GM21576 (cell line): ENCODE results near the gene KRI1.
"Not testable (repeated sequence)": the region's sequence is repeated elsewhere in the genome, so short reads cannot be mapped to it uniquely, and the experiment has no call there.

Experiments
- ATAC-seq: cut with Tn5 transposase; IDR thresholded peaks from one replicate; pipeline ENCODE4 v1.9.1; 2021; ENCODE audit warnings: mild to moderate bottlenecking, moderate library complexity; ENCODE audit not compliant: unreplicated experiment

KRI1 gene

DNA sequence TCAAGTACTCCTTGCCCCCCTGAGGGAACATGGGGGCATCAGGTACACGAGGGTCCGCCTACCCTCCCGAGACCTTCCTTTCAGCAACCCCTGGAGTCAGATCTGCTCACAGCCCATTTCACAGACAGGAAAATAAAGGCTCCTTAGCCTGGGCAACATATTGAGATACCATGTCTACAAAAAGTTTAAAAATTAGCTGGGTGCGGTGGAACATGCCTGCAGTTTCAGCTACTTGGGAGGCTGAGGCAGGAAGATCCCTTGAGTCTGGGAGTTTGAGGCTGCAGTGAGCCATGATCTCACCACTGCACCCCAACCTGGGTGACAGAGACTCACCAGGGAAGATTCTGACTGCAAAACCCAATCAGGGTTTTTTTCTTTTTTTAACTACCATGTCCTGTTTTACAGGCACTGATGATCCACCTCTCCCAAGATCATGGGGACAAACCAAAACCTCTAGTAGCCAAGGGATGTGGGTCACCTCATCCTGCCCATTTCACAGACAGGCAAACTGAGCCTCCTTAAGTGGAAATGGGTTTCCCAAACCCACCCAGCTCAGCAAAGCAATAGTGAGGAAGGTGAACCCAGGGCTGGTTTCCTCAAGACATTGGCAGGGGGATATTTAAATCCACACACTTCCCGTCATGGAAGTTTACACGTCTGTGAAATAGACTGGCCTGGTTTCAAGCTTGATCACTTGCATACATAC is 9.4 kb upstream of the KRI1 start:
- no peak for ATAC-seq

DNA sequence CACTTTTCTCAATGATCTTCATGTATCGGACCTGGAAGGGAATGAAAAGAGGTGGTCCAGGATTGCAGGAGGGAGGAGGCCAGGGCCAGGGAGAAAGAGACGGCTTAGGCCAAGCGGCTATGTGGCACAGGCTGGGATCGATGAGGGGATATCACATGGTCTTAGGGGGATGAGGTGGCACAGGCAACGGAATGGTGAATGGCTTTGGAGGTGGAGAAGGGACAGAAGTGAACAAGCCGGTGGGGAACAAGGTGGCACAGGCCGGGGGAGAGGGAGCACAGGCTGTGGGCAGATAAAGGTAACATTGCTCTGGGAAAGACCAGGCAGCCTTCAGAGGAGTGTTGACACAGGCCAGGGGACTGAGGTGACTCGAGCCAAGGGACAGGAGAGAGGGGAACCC is 8.7 kb upstream of the KRI1 start:
- no peak for ATAC-seq

DNA sequence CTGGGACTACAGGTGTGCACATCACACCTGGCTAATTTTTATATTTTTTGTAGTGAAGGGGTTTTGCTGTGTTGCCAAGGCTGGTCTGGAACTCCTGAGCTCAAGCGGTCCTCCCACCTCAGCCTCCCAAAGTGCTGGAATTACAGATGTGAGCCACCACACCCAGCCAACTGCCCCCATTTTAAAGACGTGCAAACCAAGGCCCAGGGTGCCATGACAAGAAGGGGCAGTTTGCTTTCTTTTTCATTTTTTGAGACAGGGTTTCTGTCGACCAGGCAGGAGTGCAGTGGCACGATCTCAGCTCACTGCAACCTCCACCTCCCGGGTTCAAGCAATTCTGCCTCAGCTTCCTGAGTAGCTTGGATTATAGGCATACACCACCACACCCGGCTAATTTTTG is 8.0 kb upstream of the KRI1 start:
- ATAC-seq, result not testable (repeated sequence)

DNA sequence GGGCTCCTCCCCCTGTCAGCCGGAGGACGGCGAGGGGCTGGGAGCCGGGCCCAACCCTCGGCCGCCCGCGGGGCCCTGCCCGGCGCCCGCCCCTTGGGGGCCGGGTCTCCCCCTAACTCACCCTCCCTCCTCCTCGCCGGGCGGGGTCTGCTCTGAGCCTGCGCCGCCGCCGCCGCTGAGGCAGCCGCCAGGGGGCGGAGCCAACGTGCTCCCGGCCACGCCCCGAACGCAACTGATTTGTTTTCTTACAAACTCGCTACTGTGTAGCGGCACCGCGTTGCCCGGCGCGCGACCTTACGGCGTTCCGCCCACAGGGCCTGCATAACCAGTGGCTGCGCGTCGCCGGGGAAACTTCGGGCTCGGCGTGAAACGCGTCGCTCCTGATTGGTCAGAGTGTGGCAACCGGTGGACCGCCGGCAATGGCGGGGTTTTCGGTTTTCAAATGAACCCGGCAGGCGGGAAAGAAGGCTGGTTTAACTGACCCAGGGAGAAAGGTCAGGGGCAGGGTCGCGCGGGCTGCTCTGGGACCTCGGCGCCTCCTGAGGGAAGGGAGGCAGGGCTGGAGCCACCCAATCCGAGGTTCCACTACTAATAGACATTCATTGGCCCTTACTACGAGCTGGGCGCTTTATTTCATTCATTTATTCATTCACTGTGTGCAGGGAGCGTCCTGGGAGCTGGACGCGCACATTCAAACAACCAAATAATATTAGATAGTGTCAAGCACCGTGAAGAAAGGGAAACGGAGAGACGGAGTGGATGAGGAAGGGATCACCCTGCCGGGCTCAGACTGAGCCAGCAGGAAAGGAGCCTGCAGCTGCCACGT is 3.2 kb upstream of the KRI1 start, which contains the start of gene CDKN2D:
CDKN2D (minus strand) TSS at position 154 of the 826 bp plus-strand sequence. CDS start 326 bp downstream, outside the sequence.
- peak; percentile 54 for ATAC-seq

DNA sequence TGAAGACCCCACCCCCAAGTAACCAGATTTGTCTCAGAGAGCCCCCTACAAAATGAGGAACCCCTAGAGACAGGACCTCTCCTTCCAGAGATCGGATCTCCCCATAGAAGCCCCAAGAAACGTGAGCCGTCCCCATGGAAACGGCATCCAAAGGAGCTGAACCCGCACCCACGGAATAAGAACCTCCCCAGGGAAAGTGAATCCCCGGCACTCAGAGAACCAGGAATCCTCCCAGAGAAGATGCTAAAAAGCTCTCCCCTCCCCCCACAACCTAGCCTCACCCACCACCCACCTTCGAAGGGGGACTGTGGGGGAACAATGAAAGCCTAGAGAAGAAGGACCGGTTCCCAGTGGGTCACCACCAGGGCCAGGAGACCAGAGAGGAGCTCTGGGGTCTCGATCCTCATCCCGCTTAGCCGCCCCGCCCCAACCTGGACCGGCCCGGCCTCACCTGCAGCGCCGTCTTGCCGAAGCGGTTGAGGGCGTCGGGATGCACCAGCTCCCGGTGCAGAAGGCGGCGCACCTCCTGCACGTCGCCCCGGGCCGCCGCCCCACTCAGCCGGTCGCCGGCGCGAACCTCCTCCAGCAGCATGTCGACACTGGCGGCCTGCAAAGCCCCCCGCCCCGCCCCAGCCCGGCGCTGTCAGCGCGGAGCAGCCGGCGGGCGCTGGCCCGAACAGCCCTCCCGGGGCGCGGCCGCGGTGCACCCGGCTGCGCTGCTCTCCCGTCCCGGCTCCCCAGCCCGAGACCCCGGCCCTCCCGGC is 2.4 kb upstream of the KRI1 start:
- peak; percentile 4 for ATAC-seq

DNA sequence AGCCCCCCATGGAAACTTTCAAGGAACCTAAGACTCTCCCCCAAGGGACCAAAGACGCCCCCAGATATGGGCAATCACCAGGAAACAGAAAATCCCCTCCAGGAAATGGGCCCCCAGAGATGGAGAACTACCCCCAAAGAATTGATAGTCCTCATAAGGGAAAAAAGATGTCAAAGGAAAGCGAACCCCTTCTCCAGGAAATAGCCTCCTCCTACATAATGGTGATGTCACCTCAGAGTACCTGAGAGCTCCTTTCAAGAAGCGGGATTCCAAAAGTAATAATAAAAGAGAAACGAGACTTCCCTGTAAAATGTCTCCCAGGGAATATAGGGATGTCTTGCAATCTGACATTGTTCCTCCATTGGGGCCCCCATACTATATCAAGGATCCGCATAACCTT is 1.8 kb upstream of the KRI1 start:
- ATAC-seq, result no peak

DNA sequence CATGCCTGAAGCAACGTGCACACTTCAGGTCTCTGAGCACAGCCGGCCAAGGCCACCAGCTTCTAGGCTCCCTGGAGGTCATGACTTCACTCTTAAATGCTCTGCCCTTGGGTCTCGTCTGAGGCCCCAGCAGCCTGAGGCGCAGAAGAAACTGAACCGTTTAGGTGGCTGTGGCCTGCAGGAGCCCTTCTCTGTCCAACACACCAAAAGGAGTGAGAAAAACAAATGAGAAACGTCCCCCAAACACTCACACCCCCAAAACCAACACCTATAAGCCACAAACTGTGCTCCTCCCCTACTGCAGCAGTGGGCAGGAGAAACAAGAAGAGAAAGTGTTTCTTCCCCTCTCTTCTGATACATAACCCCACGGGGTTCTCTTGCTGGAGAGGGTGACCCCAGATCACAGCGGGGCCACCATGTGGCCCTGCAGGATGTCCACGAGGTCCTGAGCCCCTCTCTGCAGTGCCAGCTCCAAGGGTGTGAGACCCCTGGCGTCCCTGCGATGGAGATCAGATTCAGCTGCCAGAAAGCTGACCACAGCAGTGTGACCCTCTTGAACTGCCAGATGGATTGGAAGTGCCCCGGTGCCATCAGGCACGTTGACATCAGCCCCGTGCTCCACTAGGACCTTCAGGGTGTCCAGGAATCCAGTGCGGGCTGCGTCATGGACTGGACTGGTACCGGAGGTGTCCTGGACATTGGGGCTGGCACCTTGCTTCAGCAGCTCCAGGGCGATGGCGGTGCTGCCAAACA is 1.0 kb upstream of the KRI1 start:
- ATAC-seq, result no peak

DNA sequence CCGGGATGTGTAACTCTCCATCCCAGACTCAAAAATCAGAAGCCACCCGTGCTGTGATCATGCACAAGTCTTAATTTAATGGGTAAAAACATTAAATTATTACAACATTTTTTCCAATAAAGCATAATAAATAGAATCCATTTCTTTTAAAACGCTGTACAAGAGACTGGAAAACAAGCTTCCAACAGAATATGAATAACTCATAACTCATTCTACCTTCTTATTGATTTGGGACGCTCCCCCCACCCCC is 523 bp upstream of the KRI1 start:
- no peak for ATAC-seq

DNA sequence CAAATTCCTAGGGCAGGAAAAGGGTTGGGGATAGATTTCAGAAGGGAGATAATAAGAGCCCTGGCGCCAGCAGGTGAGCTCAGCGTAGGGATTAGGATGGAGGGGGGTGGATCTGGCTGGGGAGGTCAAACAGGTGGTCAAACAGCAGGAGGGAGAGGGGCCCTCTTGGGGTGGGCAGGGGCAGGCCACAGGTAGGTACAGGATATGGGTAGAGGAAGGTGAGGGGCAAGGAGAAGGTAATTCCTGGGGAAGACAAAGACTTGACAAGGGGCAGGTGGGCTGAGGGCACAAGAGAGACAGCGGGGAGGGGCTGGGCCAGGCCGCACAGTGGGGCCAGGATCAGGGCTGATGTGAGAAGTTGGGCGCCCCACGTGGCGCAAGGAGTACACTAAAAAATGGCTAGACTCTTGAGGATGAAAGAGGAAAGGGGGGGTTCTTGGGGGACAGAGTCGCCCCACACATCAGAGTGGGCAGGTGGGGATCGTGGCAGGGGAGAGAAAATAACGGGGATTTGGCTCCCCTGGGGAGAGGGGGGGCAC is 713 bp downstream of the KRI1 start:
- no peak for ATAC-seq

DNA sequence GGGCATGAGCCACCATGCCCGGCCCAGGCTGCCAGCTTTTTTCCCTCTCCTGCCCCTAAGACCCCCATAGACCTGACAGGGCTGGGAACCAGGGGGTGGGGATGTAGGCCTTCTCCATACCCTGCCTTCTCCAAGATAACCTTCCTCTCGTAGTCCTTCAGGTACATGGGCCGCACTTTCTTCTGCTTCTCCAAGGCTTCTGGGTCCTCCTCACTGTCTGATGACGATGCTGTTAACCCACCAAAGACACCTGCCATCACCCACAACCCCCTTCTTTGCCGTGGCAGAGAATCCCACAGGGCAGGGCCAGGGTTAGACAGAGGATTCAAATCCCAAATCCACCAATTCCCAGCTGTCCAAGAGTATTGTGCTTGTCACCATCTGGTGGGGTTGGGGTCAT is 3.2 kb downstream of the KRI1 start:
- ATAC-seq, result no peak

DNA sequence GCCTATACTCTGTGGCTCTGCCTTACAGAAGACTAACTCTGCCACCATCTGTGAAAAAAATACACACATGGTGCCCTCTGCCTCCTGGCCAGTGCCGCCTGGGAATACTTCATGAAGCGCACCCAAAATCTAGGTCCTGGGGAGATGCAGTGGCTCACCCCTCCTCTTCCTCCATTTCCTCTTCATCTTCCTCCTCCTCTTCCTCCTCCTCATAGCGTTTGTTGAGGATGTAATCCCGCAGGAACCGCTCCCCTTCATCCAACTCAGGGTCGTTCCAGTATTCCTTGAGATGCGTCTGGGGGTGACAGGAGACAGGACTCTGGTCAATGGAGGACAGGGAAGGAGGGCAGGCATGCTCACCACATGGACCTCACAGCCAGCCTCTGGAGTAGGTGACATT is 5.7 kb downstream of the KRI1 start:
- ATAC-seq, result no peak

DNA sequence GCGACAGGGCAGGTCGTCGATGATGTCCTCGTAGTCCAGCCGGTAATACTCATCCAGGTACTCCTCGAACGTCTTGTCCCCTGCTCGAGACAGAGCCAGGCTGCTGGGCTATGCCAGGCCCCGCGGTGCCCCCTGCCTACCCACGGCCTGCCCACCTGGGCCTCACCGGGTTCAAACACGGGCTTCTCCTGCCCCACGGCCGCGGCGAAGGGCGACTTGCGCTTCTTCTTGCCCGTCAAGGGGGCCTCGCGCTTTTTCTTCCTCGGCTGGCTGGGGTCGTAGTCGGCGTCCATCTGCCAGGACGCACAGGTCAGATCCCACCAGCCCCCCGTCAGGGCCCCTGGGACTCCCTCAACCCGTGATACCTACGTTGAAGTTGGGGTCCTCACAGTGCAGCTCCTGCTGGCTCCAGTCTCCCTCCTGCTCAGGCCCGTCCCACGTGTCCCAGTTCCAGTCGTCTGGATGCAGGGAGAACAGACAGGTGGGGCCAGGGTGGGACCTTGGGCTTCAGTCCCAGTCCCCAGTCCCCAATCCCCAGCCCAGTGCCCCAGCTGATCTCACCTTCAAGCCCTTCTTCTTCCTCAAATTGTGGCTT is 8.1 kb downstream of the KRI1 start:
- no peak for ATAC-seq

DNA sequence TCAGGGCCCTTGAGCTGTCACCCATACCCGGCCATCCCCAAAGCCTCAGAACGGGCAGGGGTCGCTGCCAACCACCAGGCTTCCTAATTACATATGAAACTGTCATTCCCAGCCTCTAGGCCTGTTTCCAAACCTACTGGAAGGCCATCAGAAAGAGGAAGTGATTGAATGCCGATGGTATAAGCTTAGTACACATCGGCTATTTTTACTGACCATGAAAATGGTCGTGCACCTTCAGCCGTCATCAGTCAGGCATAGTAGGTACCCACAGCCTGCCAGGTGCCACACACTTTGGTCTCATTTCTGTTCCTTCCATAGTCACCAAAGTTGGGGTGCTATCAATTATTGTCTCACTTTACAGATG is 10.2 kb downstream of the KRI1 start:
- no peak for ATAC-seq

DNA sequence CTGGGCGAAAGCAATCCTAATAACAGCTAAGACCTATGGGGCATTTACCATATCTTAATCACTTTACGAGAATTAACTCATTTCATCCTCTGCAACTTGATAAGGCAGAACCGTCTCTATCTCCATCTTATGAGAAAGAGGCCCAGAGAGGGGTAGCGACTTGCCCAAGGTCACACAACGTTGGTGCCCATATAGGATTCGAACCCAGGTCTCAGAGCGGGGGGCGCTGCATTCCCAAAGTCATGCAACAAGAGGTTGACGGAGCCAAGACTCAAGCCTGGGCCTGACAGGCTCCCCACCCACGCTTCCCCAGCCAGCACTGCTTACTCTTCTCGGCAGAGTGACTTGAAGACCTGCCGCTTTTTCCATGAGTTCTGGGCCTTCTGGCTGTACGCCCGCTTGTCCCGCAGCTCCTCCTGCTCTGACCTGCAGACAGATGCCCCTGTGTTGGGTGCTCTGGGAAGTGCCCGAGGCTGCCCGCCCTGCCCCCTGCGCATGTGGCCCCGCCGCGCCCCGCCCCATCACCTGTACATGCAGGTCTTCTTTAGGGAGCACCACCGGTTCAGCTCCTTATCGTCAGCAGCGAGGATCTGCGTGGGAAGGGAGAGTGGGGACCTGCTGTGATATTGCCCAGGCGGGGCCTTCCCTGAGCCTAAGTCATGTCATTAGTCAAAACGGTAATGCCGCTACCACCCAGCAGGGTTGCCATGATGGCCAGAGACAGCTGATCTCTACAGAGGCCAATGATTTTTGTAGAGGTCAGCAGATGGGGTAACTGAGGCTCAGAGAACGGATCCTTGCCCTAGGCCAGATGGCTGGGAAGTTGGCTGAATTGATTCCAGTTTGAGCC is 10.8 kb downstream of the KRI1 start:
- ATAC-seq, result no peak

DNA sequence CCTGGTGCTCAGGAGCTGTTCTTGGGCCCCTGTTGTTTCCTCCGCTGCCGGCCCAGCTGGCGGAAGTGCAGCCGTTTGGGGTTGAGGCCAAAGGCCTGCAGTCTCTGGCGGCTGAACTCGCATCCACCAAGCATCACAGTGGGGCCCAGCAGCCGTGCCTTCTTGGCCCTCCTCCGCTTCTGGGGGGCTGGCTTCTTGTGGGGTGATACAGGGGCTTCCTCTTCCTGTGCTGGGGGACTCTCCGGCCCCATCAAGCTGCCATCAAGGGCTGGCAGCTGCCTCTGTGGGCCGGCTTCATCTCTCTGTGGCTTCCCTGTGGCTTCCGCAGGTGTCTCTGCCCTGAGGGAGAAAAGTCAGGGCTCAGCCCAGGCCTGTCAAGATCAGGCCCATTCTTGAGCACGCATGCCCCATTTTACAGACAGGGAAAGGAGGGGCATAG is 11.8 kb downstream of the KRI1 start:
- peak; percentile 44 for ATAC-seq

DNA sequence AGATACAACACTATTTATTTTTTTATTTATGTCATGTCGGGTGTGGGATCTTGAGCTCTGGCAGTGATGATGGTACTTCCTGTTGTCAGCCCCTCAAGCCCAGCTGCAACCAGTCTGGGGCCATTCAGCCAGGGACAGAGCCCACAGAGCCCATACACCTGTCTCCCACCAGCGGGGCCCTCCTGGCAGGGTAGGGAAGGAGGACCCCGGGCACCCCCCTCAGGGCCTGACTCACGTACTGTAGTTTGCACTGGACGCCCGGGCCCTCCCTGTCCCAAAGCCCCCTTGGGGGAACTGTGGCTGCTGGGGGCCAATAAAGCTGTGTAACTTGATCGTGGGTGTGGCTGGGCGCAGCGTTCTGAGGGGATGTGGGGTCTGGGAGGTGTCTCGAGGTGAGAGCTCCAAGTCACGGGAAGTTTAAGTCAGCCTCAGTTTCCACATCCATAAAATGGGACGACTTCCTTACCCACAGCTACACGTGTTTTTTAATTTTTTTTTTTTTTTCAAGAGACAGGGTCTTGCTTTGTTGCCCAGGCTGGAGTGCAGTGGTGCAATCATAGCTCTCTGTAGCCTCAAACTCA is 12.6 kb downstream of the KRI1 start:
- ATAC-seq, result no peak

DNA sequence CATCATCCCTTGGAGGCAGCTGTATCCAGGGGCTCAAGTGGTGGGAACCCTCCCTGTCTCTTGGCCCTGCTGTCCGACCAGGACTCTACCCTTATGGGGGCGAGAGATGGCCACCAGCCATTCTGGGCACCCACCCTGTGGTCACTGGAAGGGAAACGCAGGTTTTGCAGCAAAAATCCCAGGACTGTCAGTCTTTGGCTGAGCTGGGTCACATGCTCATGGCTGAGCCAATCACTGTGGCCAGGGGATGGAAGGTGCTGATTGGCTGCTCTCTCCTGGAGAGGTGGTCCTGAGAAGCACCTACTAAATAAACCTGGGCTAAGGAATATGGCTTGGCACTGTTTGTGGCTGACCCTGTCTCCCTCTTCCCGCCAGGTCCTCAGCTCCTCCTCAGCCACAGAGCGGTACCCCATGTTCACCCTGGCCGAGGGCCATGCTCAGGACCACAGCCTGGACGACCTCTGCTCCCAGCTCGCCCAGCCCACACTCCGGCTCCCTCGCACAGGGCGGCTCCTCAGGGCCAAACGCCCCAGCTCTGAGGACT is 13.2 kb downstream of the KRI1 start:
- ATAC-seq, result no peak

DNA sequence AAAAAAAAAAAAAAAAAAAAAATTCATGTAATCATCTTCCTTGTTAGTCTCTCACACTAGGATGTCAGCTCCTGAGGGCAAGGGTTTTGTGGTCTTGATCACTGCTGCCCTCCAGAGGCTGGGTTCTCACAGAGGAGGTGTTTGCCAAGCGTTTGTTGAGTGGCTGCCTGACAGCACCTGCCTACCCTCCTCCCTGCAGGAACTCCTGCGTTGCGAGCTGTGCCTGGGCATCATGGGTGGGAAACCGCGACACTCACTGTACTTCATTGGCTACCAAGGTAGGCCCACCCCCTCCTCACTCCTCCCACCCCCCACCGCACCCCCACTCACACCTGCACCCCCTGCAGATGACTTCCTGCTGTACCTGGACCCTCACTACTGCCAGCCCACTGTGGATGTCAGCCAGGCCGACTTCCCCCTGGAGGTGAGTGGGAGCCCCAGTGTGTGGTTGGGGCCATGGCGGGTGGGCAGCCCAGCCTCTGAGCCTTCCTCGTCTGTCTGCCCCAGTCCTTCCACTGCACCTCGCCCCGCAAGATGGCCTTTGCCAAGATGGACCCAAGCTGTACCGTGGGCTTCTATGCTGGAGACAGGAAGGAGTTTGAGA is 14.0 kb downstream of the KRI1 start:
- ATAC-seq, result no peak

DNA sequence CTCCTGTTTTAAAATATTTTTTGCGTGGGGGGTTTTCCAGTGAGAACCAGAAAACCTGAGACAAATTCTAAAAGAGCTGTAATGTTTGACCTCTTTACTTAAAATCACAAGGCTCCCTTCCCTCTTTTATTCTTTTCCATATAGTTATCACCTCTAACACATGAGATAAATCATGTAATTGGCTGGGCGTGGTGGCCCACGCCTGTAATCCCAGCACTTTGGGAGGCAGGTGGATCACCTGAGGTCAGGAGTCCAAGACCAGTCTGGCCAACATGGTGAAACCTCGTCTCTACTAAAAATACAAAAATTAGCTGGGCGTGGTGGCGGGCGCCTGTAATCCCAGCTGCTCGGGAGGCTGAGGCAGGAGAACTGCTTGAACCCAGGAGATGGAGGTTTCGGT is 14.8 kb downstream of the KRI1 start:
- ATAC-seq, result not testable (repeated sequence)
